Tibial artery (tissue), 4 donors: ENCODE measurements around the gene TEX51.

Experiments
- DNase-seq, 2 donors: peaks; one replicate each; pipeline ENCODE4 v3.0.0-alpha.2; 2019
- H3K27ac ChIP-seq, 2 donors: fragments of 200-600 bp; sonication (generic) in 1 of 2; 1 replicate in 1 of 2; 2 replicates in 1 of 2; pipeline ENCODE4 v1.5.1; 2018 to 2019; ENCODE audit warnings: mild to moderate bottlenecking in 1 of 2
- H3K27me3 ChIP-seq, 2 donors: fragments of 200-600 bp; sonication (generic) in 1 of 2; one replicate each; pipeline versions ENCODE4 v1.5.1 to v1.6.0; 2016 to 2019
- H3K36me3 ChIP-seq, 3 donors: fragments of 200-600 bp; sonication (generic) in 2 of 3; one replicate each; pipeline ENCODE4 v1.5.1; 2016 to 2019; ENCODE audit warnings: mild to moderate bottlenecking in 2 of 3
- H3K4me1 ChIP-seq, 4 donors: fragments of 200-600 bp; sonication (generic) in 2 of 4; 1 replicate in 3 of 4; 2 replicates in 1 of 4; pipeline ENCODE4 v1.5.1; 2016 to 2019
- H3K4me3 ChIP-seq, 2 donors: fragments of 200-600 bp; sonication (generic) in 1 of 2; 1 replicate in 1 of 2; 2 replicates in 1 of 2; pipeline ENCODE4 v1.5.1; 2018 to 2019; ENCODE audit warnings: mild to moderate bottlenecking in 2 of 2
- H3K9me3 ChIP-seq, 3 donors: fragments of 200-600 bp; sonication (generic) in 1 of 3; one replicate each; pipeline ENCODE4 v1.5.1; 2016 to 2019
- intact Hi-C: fragments of 100-400 bp; cut with DNase I; formaldehyde crosslinking; loops from one replicate; pipeline ENCODE4 v1.15.0; 2023; ENCODE audit warnings: low total_unique reads
- TF ChIP-seq, protein P1 (sequence below), 2 experiments: fragments of 200-600 bp in 1 of 2; fragments of 450-650 bp in 1 of 2; IDR thresholded peaks; one replicate each; pipeline ENCODE4 v1.5.1; 2017 to 2019; ENCODE audit warnings: antibody characterized with exemption in 2 of 2, mild to moderate bottlenecking in 1 of 2, moderate library complexity in 1 of 2

Gene TEX51

DNA sequence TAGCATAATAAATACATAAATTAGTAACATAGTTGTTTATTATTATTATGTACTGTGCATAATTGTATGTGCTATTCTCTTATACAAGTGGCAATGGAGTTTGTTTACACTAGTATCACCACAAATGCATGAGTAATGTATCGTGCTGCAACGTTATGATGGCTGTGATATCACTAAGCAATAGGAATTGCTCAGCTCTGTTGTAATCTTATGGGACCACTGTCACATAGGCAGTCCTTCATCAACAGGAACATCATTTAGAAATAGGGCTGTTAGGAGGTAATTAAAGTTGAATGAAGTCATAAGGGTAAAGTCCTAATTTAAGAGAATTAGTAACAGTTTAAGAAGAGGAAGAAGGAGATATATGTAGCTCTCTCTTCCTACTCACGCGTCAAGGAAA lies 33.8 kb downstream of the TEX51 start:
- Histone ChIP-seq H3K4me3 (no peak overlapping the region), H3K9me3 (peaks cover 0 to 14% (median 3%) of the 10 kb centered on the region in 3 donors), H3K36me3 (no peaks in the 10 kb centered on the region), H3K4me1 (no peaks in the 10 kb centered on the region), H3K27me3 (peaks cover 0 to 14% of the 10 kb centered on the region in 2 donors), H3K27ac (no peak overlapping the region)
- TF ChIP-seq, protein P1, sequence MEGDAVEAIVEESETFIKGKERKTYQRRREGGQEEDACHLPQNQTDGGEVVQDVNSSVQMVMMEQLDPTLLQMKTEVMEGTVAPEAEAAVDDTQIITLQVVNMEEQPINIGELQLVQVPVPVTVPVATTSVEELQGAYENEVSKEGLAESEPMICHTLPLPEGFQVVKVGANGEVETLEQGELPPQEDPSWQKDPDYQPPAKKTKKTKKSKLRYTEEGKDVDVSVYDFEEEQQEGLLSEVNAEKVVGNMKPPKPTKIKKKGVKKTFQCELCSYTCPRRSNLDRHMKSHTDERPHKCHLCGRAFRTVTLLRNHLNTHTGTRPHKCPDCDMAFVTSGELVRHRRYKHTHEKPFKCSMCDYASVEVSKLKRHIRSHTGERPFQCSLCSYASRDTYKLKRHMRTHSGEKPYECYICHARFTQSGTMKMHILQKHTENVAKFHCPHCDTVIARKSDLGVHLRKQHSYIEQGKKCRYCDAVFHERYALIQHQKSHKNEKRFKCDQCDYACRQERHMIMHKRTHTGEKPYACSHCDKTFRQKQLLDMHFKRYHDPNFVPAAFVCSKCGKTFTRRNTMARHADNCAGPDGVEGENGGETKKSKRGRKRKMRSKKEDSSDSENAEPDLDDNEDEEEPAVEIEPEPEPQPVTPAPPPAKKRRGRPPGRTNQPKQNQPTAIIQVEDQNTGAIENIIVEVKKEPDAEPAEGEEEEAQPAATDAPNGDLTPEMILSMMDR (IDR thresholded peaks at IDR 0.05): no peak
- no peak for DNase-seq
- intact Hi-C loops: no loop called here

DNA sequence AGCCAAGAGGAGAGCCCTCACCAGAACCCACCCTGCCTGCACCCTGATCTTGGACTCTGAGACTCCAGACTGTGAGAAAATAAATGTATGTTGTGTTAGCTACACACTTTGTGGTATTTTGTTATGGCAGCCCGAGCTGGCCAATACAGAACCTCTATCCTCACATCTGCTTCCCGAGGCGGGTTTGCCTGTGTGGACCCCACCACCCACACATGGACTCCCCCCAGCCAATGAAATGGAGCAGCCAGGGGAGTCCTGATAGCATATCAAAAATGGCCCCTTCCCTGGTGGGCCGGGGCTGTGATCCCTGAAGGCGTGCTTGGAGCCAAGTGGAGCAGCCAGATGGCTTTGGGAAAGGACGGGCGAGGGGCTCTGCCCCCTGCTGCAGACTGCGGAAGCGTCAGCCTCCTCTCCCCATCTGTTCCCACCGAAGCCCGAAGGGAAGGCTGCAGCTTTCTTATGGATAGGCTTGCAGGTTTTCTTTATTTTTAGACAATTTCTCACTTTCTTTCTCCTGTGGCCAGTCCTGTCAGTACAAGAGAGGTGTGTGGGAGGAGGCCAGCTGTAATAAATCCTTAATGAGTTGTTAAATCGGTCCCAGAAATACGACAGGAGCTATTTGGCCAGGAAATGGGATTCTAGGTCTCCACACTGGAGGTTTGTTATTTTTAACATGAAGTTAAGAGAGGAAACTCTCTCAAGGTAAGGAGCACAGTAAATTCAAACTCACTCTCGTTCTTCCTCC lies 34.4 kb downstream of the TEX51 start:
- Histone ChIP-seq H3K9me3 (peaks cover 0 to 14% (median 3%) of the 10 kb centered on the region in 3 donors), H3K4me3 (no peak overlapping the region), H3K36me3 (no peaks in the 10 kb centered on the region), H3K27ac (no peak overlapping the region), H3K27me3 (peaks cover 0 to 14% of the 10 kb centered on the region in 2 donors), H3K4me1 (no peaks in the 10 kb centered on the region)
- TF ChIP-seq, protein P1 (IDR thresholded peaks at IDR 0.05): no peak
- intact Hi-C loops: no loop called here
- no peak for DNase-seq

DNA sequence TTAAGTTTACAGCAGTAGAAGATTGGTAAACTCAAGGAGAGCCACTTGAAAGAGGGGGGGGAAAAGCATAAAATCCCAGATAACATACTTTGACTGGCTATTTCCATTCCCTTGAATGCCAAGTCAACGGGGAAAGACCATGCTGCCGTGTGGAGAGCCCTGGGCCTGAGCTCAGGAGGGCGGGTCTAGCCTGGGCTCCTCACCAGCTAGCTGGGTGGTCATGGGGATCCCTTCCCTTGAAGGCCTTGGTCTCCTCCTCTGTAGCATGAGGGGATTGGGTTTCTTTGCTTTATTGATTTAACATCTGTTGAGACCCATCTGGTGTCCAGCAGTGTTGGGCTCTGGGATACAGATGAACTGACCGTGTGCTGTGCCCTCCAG lies 35.0 kb downstream of the TEX51 start:
- intact Hi-C loops: no loop called here
- H3K27me3 ChIP-seq: peaks cover 0 to 14% of the 10 kb centered on the region in 2 donors
- no peak overlapping the region for H3K27ac ChIP-seq
- H3K4me1 ChIP-seq: no peaks in the 10 kb centered on the region
- H3K4me3 ChIP-seq: no peak overlapping the region
- peaks cover 0 to 14% (median 3%) of the 10 kb centered on the region in 3 donors for H3K9me3 ChIP-seq
- H3K36me3 ChIP-seq: no peaks in the 10 kb centered on the region
- no peak for DNase-seq
- TF ChIP-seq, protein P1 (IDR thresholded peaks at IDR 0.05): no peak

GRCh38 chr2:126934809-126935208 lies 36.1 kb downstream of the TEX51 start:
- no peak for DNase-seq
- intact Hi-C loops: no loop called here
- TF ChIP-seq, protein P1 (IDR thresholded peaks at IDR 0.05): no peak
- Histone ChIP-seq H3K27me3 (peaks cover 0 to 14% of the 10 kb centered on the region in 2 donors), H3K4me3 (no peak overlapping the region), H3K36me3 (no peaks in the 10 kb centered on the region), H3K4me1 (no peaks in the 10 kb centered on the region), H3K9me3 (peaks cover 0 to 10% (median 3%) of the 10 kb centered on the region in 3 donors), H3K27ac (no peak overlapping the region)

DNA sequence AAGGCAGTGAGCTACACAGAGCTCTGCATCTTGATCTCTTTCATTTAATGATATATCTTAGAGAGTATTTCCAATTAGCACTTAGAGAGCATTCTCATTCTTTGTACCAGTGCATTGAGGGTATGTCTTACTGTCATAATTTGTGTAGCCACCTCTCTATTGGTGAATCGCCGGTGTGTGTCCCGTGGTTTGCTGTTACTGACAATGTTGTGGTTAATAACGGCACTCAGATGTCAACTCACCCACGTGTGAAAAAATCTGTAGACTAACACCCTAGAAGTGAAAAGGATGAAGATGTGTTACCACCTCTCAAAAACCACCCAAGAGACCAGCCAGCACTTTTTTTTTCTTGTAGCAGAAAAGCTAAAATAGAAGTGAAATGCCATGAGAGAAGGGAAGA lies 37.1 kb downstream of the TEX51 start:
- TF ChIP-seq, protein P1 (IDR thresholded peaks at IDR 0.05): no peak
- H3K4me3 ChIP-seq: no peak overlapping the region
- intact Hi-C loops: no loop called here
- H3K4me1 ChIP-seq: no peaks in the 10 kb centered on the region
- no peak for DNase-seq
- H3K27ac ChIP-seq: no peak overlapping the region
- no peaks in the 10 kb centered on the region for H3K36me3 ChIP-seq
- H3K9me3 ChIP-seq: peaks cover 0 to 5% (median 0%) of the 10 kb centered on the region in 3 donors
- H3K27me3 ChIP-seq: peaks cover 0 to 14% of the 10 kb centered on the region in 2 donors
